NT2/D1 (cell line): Measurements from ENCODE around the gene RGS19.

Source experiments
- YY1 ChIP-seq: IDR thresholded peaks from 2 replicates; pipeline ENCODE4 v1.6.1; 2011; ENCODE audit not compliant: insufficient read length, insufficient read depth
- ZNF274 ChIP-seq: IDR thresholded peaks from 2 replicates; pipeline ENCODE4 v1.6.1; 2011; ENCODE audit warnings: mild to moderate bottlenecking, low read depth, low read length

GRCh38 chr20:64062276-64062595 lies 17.1 kb downstream of the RGS19 start:
- no peak for TF ChIP-seq YY1
- no peak for TF ChIP-seq ZNF274
